Raji (cell line): ENCODE data around the gene ILDR1.

ENCODE experiments used
- POLR2A ChIP-seq: IDR thresholded peaks from 2 replicates; pipeline ENCODE4 v1.6.1; 2011; ENCODE audit warnings: low read depth, low read length, control low read depth; ENCODE audit not compliant: insufficient read depth

ILDR1 gene

GRCh38 chr3:121943431-121943830, 78.6 kb downstream of the ILDR1 start:
- no peak for TF ChIP-seq POLR2A

- TF ChIP-seq POLR2A: no peak
Measured at GRCh38 chr3:121942116-121942786, 79.8 kb downstream of the ILDR1 start.

GRCh38 chr3:121941592-121941991, 80.5 kb downstream of the ILDR1 start:
- no peak for TF ChIP-seq POLR2A
